Superior temporal gyrus (tissue), 1 donor: Measurements from ENCODE around the gene THRSP.
A peak's percentile ranks its signal among the peaks of the same experiment; 100 is the strongest.
"Not testable (repeated sequence)": the region's sequence is repeated elsewhere in the genome, so short reads cannot be mapped to it uniquely, and the experiment has no call there.

Source experiments
- DNase-seq: peaks from one replicate; pipeline ENCODE4 v3.0.0-alpha.2; 2016; ENCODE audit errors: extremely low spot score

Gene THRSP, protein sequence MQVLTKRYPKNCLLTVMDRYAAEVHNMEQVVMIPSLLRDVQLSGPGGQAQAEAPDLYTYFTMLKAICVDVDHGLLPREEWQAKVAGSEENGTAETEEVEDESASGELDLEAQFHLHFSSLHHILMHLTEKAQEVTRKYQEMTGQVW

GRCh38 chr11:78063440-78064181 lies at the start of gene THRSP:
THRSP (plus strand) TSS chr11:78063861; CDS start chr11:78063882, 21 bp downstream.
- no peak for DNase-seq

- DNase-seq, result not testable (repeated sequence)
Measured at GRCh38 chr11:78014937-78015520, 48.6 kb upstream of the THRSP start.

- no peak for DNase-seq
Measured at GRCh38 chr11:78015878-78016277, 47.8 kb upstream of the THRSP start.

- no peak for DNase-seq
Measured at GRCh38 chr11:78019808-78020207, 43.9 kb upstream of the THRSP start.

DNA sequence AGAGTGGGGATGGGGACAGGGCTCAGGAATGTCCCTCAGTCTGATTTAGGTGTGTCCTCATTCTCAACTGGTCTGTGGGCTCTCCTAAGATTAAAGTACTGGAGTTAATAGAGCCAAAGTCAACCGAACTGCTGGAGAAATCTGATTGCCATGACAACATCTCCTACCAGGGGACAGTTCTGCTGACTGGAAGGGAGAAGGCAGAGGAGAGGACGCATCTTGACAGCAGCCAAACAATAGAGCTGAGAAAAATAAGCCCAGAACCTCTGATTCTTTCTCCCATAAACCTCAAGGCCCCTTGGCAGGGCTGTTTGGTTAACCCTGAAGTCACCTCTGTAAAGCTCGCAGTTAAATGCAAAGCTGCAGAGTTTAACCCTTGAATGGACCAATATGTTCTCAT lies 43.4 kb upstream of the THRSP start:
- DNase-seq, result no peak

GRCh38 chr11:78021611-78022010 lies 42.0 kb upstream of the THRSP start:
- DNase-seq, result no peak

- DNase-seq, result no peak
Measured at GRCh38 chr11:78022397-78023396, 41.0 kb upstream of the THRSP start, which contains the start of gene KCTD14. KCTD14 (minus strand) TSS chr11:78023276; CDS start chr11:78023249, 27 bp downstream.

DNA sequence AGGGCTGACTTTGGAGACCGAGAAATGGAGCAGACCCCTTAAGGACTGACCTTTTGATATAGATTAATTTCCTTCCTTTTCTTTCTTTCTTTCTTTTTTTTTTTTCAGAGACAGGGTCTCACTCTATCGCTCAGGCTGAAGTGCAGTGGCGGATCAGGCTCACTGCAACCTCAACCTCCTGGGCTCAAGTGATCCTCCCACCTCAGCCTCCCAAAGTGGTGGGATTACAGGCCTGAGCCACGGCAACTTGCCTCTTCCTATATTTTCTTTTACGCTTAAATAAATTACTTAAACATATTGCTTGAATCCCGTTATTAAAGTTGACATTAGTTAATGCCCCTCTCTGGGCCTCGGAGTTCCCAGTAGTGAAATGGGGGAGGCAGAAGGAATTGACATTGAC lies 40.2 kb upstream of the THRSP start:
- no peak for DNase-seq

GRCh38 chr11:78025378-78025777 lies 38.3 kb upstream of the THRSP start:
- no peak for DNase-seq

DNA sequence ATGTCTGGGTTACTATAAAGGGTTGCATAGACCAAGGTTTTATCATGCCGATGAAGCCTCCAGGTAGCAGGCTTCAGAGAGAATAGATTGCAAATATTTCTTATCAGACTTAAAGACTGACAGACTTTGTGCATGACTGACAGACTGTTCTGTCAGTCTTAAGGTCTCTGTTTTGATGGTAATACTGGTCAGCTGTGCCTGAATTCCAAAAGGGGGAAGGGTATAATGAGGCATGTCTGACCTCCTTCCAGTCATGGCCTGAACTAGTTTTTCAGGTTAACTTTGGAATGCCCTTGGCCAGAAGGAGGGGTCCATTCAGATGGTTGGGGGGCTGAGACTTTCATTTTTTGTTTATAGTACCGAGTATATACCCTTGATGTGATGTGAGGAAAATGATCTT lies 35.9 kb upstream of the THRSP start:
- no peak for DNase-seq

GRCh38 chr11:78028423-78028822 lies 35.2 kb upstream of the THRSP start:
- not testable (repeated sequence) for DNase-seq

- peak; percentile 97 for DNase-seq
Measured at GRCh38 chr11:78030429-78031325, 33.0 kb upstream of the THRSP start.

- no peak for DNase-seq
Measured at GRCh38 chr11:78031629-78032028, 32.0 kb upstream of the THRSP start.

GRCh38 chr11:78032090-78032489 lies 31.6 kb upstream of the THRSP start:
- no peak for DNase-seq

- DNase-seq, result no peak
Measured at GRCh38 chr11:78033040-78033439, 30.6 kb upstream of the THRSP start.

DNA sequence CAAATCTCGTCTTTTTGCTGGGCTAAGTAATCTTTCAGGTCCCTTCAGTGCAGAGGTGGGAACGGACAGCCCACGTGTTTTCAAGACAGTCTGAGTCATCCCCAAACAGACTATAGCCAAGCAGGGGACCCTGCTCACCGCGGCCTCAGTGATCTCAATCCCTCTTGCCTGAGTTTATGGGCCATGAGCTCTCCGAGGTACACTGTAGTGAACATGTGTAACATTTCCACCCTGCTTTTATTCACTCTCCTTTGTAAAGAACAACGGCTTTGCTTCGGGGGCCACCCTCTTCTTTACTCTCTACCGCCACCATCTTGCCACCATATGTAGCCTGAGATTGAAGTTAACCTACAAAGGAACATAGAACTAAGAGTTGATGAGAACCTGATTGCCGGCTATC lies 29.0 kb upstream of the THRSP start:
- DNase-seq, result no peak

DNA sequence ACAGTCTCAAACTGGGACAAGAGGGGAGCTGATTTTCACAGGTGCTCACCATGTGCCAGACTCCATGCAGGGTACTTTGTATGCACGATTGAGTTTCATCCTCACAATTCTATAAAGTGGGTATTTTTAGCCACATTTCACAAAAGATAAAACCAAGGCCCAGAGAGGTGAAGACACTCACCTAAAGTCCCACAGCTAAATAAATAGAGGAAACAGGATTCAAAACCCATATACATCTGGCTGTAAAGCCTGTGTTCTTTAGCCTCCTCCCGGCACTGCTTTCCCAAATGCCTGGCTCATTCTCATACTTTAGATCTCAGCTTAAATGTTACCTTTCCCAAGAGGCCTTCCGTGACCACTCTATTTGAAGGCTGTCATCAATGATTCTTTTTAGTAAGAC lies 27.3 kb upstream of the THRSP start:
- DNase-seq, result no peak

- no peak for DNase-seq
Measured at GRCh38 chr11:78037056-78037455, 26.6 kb upstream of the THRSP start.

DNA sequence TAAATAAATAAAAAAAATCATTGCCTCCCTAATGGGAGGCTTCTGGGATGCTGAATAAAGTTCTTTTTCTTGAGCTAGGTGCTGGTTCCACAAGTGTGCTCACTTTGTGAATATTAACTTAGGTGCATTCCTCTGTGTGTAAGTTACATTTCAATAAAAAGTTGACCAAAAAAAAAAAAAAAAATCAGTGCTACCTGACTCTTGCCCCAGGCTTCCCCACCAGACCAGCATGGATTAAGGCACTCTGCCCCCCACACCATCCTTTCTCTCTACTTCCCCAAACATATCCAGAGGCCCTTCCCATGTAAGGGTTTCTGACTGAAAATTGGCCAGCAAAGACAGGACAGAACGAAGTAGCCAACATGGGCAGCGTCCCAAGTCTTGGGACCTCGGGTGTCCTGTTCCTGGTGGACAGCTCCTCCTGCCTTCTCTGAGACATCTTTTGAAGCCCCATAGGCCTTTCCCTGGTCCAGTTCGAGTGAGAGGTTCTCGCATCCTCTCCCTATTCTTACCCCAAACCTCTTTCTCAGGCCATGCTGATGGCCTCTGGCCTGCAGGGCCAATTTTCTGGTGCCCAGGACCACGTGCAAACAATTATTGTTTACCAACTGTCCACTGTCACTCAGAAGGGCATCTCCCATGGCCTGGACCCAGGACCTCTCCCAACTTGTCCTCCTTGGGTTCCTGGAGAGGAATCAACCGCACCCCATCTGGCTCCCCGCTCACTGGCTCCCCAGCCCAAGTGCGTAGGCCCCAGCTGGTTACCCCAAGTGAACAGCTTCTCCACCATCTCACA lies 25.6 kb upstream of the THRSP start:
- no peak for DNase-seq

- DNase-seq, result no peak
Measured at GRCh38 chr11:78038697-78039313, 24.9 kb upstream of the THRSP start.
